NCI-H2196 treated with DMSO at 0.1 percent for 48 hours (cell line): ENCODE results near the gene ANTKMT.

Source experiments
- DNase-seq: peaks from one replicate; lab custom pipeline; 2025; ENCODE audit not compliant: unreplicated experiment; lab: John Stamatoyannopoulos, UW

Gene ANTKMT

DNA sequence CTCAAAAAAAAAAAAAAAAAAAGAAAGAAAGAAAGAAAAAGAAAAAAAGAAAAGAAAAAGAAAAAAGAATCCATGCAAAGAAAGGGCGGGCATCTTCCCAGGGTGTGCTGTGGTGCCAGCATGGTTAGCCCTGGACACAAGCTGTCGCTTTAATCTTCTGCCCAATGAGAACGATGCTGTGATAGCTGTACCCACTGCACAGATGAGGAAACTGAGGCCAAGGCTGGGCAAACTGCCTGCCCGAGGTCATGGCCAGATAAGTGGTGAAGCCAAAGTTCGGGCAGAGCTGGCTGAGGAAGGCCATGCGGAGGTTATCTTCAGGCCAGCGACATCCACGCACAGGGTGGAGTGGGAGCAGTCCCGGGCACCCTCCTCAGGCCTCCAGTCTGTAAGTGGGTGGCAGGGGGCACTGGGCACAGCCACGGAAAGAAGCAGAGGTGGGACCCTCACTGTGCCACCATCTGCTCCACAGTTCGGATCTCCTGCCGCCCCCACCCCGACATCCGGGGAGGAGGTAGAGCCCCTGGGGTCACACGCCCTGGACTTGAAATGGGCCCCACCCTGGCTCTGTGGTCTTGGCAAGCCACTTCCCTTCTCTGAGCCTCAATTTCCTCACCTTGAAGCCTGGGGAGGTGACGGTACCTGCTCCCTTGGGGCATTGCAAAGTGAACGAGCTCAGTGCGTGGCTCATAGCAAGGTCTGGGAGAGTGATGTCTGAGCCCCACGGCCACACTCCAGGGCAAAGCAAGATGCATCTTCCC is 21.9 kb upstream of the ANTKMT start:
- no peak for DNase-seq

- no peak for DNase-seq
Measured at GRCh38 chr16:700684-701584, 20.0 kb upstream of the ANTKMT start.

- no peak for DNase-seq
Measured at GRCh38 chr16:702341-702740, 18.6 kb upstream of the ANTKMT start.

DNA sequence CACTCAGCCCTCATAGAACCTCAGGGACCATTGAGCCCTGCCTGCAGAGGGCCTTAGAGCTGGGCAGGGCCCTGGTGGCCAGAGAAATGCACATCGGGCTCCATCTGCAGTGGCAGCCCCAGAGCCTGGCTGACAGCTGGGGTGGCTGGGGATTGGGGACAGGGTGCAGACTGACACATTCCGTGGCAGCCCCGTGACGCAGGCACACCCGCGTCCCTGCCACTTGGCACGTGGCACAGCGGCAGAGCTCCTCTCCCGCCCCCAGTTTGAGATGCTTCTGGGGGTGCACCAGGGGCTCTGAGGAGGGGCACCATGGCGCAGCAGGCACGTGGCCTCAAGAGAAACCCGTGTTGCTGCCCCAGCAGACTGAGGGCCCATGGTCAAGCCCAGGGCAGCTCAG is 17.5 kb upstream of the ANTKMT start:
- no peak for DNase-seq

DNA sequence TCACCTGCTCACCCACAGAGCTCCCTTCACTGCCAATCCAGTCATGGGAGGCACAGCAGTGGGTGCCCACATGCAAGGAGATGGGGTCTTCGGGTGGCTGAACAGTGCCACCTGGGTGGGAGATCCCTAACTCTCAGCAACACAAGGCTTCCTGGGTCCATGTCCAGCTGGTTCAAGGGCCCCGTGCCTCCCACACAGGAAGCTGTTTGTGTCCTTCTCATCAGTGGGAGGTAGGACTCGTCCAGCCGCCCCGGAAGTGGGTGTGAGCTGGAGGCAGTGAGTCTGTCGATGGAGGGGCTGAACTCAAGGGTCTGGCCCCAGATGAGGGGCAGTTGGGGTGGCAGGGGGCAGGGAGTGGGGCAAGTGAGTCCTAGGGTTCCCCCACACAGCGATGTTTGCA is 16.9 kb upstream of the ANTKMT start:
- DNase-seq, result no peak

GRCh38 chr16:704552-705380 is 16.2 kb upstream of the ANTKMT start:
- peak; percentile 33 for DNase-seq

- peak; percentile 63 for DNase-seq
Measured at GRCh38 chr16:705431-706188, 15.3 kb upstream of the ANTKMT start, which contains the start of gene FBXL16. Gene FBXL16 (minus strand): TSS chr16:705801. CDS start chr16:697405, 8,396 bp downstream.

DNA sequence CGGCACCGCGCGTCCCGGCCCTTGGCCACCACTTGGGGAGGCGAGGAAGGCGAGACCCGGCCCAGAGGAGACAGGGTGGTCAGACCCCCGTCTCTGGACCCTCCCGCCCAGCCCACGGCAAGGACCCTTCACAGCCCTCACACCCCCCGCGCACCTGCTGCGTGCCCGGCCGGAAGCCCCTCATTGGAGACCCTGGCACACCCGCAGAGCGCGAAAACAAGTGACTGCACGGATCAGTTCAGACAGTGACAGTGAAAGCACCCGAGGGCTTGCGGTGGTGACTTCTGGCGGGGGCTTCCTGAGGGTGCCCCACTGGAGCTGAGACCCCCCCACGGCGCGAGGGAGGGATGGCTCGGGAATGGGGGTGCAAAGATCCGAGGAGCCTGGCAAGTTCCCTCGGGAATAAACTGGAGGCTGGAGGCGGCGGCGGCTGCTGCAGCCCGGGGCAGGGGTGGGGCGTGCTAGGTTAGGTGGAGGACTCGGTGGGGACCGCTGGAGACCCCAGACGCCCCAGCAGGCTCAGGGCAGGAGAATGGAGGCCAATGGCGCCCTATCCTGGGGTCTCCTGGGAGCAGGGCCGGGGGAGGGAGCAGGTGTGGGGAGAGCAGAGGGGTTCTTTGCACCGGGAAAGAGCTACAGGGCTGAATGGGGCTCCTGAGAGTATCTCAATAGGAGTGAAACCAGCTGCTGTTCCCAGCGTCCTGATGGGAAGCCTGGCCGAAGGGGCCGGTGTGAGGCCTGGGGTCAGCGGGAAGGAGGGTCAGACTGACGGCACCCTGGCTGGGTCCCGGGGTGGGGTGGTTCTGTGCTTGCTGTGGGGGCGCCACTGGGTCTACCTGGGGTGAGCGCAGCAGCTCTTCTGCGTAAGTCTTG is 14.5 kb upstream of the ANTKMT start:
- no peak for DNase-seq

GRCh38 chr16:707062-707538 is 13.8 kb upstream of the ANTKMT start:
- no peak for DNase-seq

- DNase-seq, result no peak
Measured at GRCh38 chr16:708019-708418, 12.9 kb upstream of the ANTKMT start.

GRCh38 chr16:708959-709358 is 12.0 kb upstream of the ANTKMT start:
- no peak for DNase-seq

- DNase-seq, result peak; percentile 84
Measured at GRCh38 chr16:709566-710499, 11.1 kb upstream of the ANTKMT start.

DNA sequence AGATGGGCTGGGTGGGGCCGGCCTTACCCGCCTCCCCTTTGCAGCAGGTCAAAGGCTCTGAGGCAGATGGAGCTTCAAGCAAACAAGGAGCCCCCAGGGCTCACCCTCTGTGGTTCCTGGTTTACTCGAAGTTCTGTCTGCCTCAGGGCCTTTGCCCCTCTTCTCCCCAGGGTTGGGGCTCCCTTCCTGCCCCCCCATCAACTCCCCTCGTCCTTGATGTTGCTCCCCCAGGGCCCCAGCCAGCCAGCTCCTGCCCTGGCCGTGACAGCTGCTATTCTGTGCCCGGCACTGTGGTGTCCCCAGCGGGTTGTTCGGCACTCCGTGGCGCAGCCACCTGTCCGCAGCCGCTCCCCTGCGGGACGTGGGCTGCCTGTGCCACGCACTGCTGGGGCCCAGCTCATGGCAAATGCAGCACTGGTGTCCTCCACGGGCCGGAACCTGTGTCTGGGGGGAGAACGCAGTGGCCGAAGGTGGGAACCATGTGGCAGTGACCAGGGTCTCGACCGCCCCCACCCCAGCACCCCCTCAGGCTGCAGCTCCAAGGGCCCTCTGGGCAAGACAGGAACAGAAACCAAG is 10.4 kb upstream of the ANTKMT start:
- no peak for DNase-seq

GRCh38 chr16:711084-711483 is 9.9 kb upstream of the ANTKMT start:
- DNase-seq, result no peak

DNA sequence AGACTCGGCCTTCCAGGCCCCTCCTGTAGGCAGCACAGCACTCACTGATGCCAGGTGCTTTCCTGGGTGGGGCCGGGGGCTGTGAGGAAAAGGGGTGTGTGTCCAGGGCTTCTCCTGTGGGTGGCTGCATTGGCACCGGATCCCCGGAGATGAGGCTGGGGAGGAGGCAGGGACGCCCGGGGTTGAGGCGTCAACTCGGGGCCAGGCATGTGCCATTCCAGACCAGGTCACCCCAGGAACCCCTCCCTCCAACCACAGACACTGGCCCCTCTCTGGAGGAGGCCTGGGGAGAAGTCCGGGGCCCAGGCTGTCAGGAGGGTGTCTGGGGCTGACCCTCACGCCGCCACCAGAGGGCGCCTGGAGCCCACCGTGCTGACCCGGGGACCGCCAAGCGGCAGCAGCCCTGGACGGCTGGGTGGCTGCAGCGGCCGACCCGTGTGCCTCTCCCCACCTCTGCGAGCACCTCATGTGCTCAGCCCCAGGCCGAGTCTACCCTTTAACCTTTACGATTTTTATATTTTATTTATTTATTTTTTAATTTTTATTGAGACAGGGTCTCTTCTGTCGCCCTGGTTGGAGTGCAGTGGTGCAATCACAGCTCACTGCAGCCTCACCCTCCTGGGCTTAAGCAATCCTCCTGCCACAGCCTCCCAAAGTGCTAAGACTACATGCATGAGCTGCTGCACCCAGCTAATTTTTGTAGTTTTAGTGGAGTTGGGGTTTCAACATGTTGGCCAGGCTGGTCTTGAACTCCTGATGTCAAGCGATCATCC is 9.2 kb upstream of the ANTKMT start:
- peak; percentile 41 for DNase-seq

DNA sequence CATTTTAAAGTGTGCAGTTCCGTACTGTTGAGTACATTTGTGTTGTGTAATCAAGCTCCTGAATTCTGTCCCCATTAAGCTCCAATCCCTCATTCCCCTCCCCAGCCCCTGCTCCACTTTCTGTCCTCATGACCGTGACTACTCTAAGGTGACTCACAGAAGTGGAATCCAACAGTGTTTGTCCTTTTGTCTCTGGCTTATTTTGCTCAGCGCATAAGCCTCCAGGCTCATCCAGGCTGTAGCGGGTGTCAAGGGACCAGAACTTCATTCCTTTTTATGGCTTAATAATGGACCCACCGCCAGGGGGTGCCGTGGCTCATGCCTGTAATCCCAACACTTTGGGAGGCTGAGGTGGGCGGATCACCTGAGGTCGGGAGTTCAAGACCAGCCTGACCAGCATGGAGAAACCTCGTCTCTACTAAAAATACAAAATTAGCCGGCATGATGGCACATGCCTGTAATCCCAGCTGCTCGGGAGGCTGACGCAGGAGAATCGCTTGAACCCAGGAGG is 8.2 kb upstream of the ANTKMT start:
- DNase-seq, result peak; percentile 25

DNA sequence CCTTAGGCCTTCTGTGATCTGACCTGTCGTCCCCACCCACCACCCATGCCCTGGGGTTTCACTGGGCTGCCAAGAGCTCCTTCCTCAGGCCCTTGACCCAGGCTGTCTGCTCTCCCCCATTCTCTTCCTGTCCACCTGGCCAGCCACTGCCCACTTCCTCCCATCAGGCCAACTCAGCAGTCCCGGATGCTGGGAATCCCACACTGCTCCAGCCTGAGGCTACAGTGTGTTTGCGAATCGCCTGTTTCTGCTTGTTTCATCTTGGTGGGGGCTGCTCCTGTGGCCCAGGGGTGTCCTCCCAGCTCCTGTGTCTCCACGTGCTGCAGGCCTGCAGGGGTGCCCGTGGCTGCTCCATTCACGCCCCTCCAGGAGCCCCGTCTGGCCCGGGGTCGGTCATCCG is 6.9 kb upstream of the ANTKMT start:
- DNase-seq, result no peak
